Mesendoderm (in vitro differentiated cells): ENCODE measurements around the gene M1AP.

Source experiments
- DNase-seq: peaks from one replicate; pipeline ENCODE4 v3.0.0; 2013
- H2AK5ac ChIP-seq: 2 replicates; pipeline ENCODE4 v1.6.1; 2013; ENCODE audit warnings: low read length, inconsistent platforms
- H2BK120ac ChIP-seq: 2 replicates; pipeline ENCODE4 v1.6.1; 2013; ENCODE audit warnings: low read depth, mild to moderate bottlenecking, low read length, moderate library complexity, mixed read lengths
- H2BK15ac ChIP-seq: replicated peaks from 2 replicates; pipeline ENCODE4 v1.6.1; 2013; ENCODE audit warnings: low read depth, mild to moderate bottlenecking, moderate library complexity
- H2BK5ac ChIP-seq: 2 replicates; pipeline ENCODE4 v1.6.1; 2013; ENCODE audit warnings: low read length, inconsistent platforms
- H3K18ac ChIP-seq: 2 replicates; pipeline ENCODE4 v1.6.1; 2013; ENCODE audit warnings: mild to moderate bottlenecking, low read length, mixed read lengths
- H3K23ac ChIP-seq: one replicate; pipeline ENCODE4 v1.6.1; 2013; ENCODE audit warnings: low read length
- H3K27ac ChIP-seq: 2 replicates; pipeline ENCODE4 v1.5.1; 2013; ENCODE audit warnings: low read depth, mild to moderate bottlenecking, inconsistent platforms, low read length, moderate library complexity
- H3K27me3 ChIP-seq: 2 replicates; pipeline ENCODE4 v1.6.1; 2013; ENCODE audit warnings: low read length, control low read depth, mild to moderate bottlenecking, inconsistent platforms; ENCODE audit not compliant: insufficient read depth, poor library complexity
- H3K36me3 ChIP-seq: 2 replicates; pipeline ENCODE4 v1.6.1; 2013; ENCODE audit warnings: low read length, inconsistent platforms; ENCODE audit not compliant: control insufficient read depth, insufficient read depth
- H3K4ac ChIP-seq: one replicate; pipeline ENCODE4 v1.6.1; 2013; ENCODE audit warnings: low read depth, mild to moderate bottlenecking, low read length, moderate library complexity
- H3K4me1 ChIP-seq: 2 replicates; pipeline ENCODE4 v1.6.1; 2013; ENCODE audit warnings: low read depth, low read length, inconsistent platforms; ENCODE audit not compliant: control insufficient read depth
- H3K4me2 ChIP-seq: 2 replicates; pipeline ENCODE4 v1.6.1; 2013; ENCODE audit warnings: low read length
- H3K4me3 ChIP-seq: 2 replicates; pipeline ENCODE4 v1.5.1; 2013; ENCODE audit warnings: mild to moderate bottlenecking, low read length
- H3K56ac ChIP-seq: one replicate; pipeline ENCODE4 v1.6.1; 2013; ENCODE audit warnings: low read length
- H3K79me1 ChIP-seq: 2 replicates; pipeline ENCODE4 v1.6.1; 2013; ENCODE audit warnings: low read length, inconsistent platforms
- H3K79me2 ChIP-seq: 2 replicates; pipeline ENCODE4 v1.6.1; 2013; ENCODE audit warnings: mild to moderate bottlenecking, low read length; ENCODE audit not compliant: control insufficient read depth, insufficient read depth
- H3K9ac ChIP-seq: 2 replicates; pipeline ENCODE4 v1.6.1; 2013; ENCODE audit warnings: low read length, inconsistent platforms
- H4K5ac ChIP-seq: one replicate; pipeline ENCODE4 v1.6.1; 2013; ENCODE audit warnings: low read length
- H4K8ac ChIP-seq: one replicate; pipeline ENCODE4 v1.6.1; 2013; ENCODE audit warnings: low read depth, mild to moderate bottlenecking, control low read depth, low read length, moderate library complexity
- WGBS: extraction: QIAGEN DNeasy Blood & Tissue Kit; methylation state at CpG from one replicate; pipeline ENCODE4 v1.1.7; 2013; ENCODE audit warnings: low lambda C conversion rate, missing lambda C conversion rate; ENCODE audit not compliant: insufficient coverage; ENCODE audit errors: extremely low coverage; 5-methylcytosine and 5-hydroxymethylcytosine counted together

M1AP gene

GRCh38 chr2:74653589-74653984 lies 5.5 kb upstream of the M1AP start:
- Histone ChIP-seq H3K23ac (no peak overlapping the region), H3K18ac (no peak overlapping the region), H4K5ac (no peak overlapping the region), H3K56ac (peak overlapping the region; percentile 76), H4K8ac (peak overlapping the region; percentile 67), H3K36me3 (no peaks in the 10 kb centered on the region), H3K79me2 (no peaks in the 10 kb centered on the region), H3K9ac (peak overlapping the region; percentile 13), H2BK120ac (no peak overlapping the region), H2BK15ac (no peak overlapping the region), H3K4me2 (peak overlapping the region; percentile 39), H3K79me1 (no peaks in the 10 kb centered on the region), H2BK5ac (no peak overlapping the region), H3K27ac (no peak overlapping the region), H3K4me1 (no peaks in the 10 kb centered on the region), H3K4me3 (peak overlapping the region; percentile 20), H3K27me3 (peaks cover 12% of the 10 kb centered on the region), H2AK5ac (no peak overlapping the region), H3K4ac (no peak overlapping the region)
- WGBS: no CpG with 5 or more reads among the region's 15 CpGs
- no peak for DNase-seq

DNA sequence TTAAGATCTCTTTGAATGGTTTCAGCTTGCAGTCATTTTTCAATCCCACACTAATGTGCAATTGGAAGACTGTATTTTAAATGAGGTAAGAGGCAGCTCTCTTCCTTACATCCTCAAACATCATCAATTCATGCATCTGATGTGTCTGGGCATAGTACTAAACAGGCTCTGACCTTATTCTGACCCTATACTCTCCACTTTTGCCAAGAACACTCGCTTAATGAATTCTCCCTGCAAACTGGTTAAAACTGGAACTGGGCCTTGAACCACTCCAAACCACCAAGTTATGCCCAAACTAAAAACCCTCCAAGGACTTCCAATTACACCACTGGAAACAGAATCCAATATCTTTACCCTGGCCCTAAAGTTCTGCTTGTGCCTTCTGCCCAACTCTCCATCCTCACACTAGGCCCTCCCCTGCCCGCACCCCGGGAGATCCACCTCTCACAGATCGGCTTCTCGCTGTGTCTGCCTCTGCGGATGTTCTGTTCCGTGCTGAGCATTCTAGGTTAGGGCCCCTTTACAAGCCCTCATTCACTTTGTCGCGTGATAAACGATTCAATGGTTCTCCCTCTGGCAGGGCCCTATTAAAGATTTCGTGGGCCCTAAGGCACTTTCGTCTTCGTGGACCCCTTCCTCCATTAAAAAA lies 1.2 kb downstream of the M1AP start:
- Histone ChIP-seq H3K27me3 (no peaks in the 10 kb centered on the region), H3K79me1 (no peaks in the 10 kb centered on the region), H3K79me2 (no peaks in the 10 kb centered on the region), H3K4me1 (no peaks in the 10 kb centered on the region), H3K4me3 (no peak overlapping the region), H2AK5ac (no peak overlapping the region), H2BK15ac (no peak overlapping the region), H2BK5ac (no peak overlapping the region), H2BK120ac (no peak overlapping the region), H3K23ac (no peak overlapping the region), H3K56ac (no peak overlapping the region), H3K36me3 (no peaks in the 10 kb centered on the region), H3K18ac (no peak overlapping the region), H3K4me2 (no peak overlapping the region), H3K27ac (no peak overlapping the region), H3K4ac (no peak overlapping the region), H4K8ac (no peak overlapping the region), H4K5ac (no peak overlapping the region), H3K9ac (no peak overlapping the region)
- WGBS: no CpG with 5 or more reads among the region's 13 CpGs
- no peak for DNase-seq

- Histone ChIP-seq H3K27ac (no peak overlapping the region), H2BK15ac (no peak overlapping the region), H3K79me1 (no peaks in the 10 kb centered on the region), H2BK5ac (no peak overlapping the region), H2AK5ac (no peak overlapping the region), H3K23ac (no peak overlapping the region), H3K9ac (no peak overlapping the region), H2BK120ac (no peak overlapping the region), H4K8ac (no peak overlapping the region), H3K4me2 (no peak overlapping the region), H3K18ac (no peak overlapping the region), H3K27me3 (no peaks in the 10 kb centered on the region), H3K79me2 (no peaks in the 10 kb centered on the region), H3K56ac (no peak overlapping the region), H3K4me3 (no peak overlapping the region), H3K4ac (no peak overlapping the region), H3K4me1 (no peaks in the 10 kb centered on the region), H4K5ac (no peak overlapping the region), H3K36me3 (no peaks in the 10 kb centered on the region)
- peak; percentile 16 for DNase-seq
- no CpG with 5 or more reads among the region's 2 CpGs for WGBS
These were observed 1.9 kb downstream of the M1AP start for GRCh38 chr2:74646201-74646600.

DNA sequence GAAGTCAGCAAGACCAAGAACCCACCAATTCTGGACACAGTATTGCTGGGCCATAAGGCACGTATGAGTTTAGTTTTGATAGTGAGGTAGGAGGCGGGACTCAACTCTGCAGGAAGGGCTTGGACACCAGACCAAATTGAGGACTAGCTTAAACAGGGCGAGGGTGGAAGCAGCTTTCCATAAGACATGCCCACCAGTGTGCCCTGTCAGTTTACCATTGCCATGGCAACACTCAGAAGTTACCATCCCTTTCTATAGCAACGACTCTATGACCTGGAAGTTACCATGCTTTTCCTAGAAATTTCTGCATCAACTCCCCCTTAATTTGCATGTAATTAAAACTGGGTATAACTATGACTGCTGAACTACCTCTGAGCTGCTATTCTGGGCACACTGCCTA lies 2.8 kb downstream of the M1AP start:
- no CpG with 5 or more reads among the region's 4 CpGs for WGBS
- Histone ChIP-seq H3K79me1 (no peaks in the 10 kb centered on the region), H2BK5ac (no peak overlapping the region), H3K4ac (no peak overlapping the region), H2BK120ac (no peak overlapping the region), H3K27ac (no peak overlapping the region), H3K79me2 (no peaks in the 10 kb centered on the region), H2BK15ac (no peak overlapping the region), H3K36me3 (no peaks in the 10 kb centered on the region), H4K8ac (no peak overlapping the region), H3K18ac (no peak overlapping the region), H3K4me2 (no peak overlapping the region), H3K9ac (no peak overlapping the region), H3K4me1 (no peaks in the 10 kb centered on the region), H3K56ac (no peak overlapping the region), H3K23ac (no peak overlapping the region), H2AK5ac (no peak overlapping the region), H3K4me3 (no peak overlapping the region), H3K27me3 (no peaks in the 10 kb centered on the region), H4K5ac (no peak overlapping the region)
- no peak for DNase-seq

- no CpG with 5 or more reads among the region's 2 CpGs for WGBS
- Histone ChIP-seq H3K4me1 (no peaks in the 10 kb centered on the region), H3K9ac (no peak overlapping the region), H2BK15ac (no peak overlapping the region), H4K8ac (no peak overlapping the region), H3K4me3 (no peak overlapping the region), H3K79me2 (no peaks in the 10 kb centered on the region), H3K18ac (no peak overlapping the region), H3K4ac (no peak overlapping the region), H3K27ac (no peak overlapping the region), H4K5ac (no peak overlapping the region), H3K4me2 (no peak overlapping the region), H2AK5ac (no peak overlapping the region), H2BK120ac (no peak overlapping the region), H2BK5ac (no peak overlapping the region), H3K79me1 (no peaks in the 10 kb centered on the region), H3K27me3 (no peaks in the 10 kb centered on the region), H3K56ac (no peak overlapping the region), H3K23ac (no peak overlapping the region), H3K36me3 (no peaks in the 10 kb centered on the region)
- DNase-seq: no peak
These were observed 8.6 kb downstream of the M1AP start for GRCh38 chr2:74639550-74639949.

DNA sequence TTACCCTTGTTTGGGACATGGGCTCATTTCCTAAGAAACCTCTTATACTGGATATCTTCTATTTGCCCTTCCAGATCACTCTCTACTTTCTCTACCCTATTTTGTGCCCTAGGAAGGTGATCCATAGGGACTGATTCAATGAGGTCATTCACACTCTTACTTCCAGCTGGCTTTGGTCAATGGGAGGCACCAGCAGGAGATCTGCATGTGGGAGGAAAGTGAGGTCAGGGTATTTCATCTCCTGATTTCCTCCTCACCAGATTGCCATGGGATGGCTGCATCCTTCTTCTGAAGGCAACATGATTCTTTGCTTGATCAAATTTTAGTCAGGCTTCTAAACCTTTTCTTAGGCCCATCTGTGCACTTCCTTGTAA lies 15.2 kb downstream of the M1AP start:
- Histone ChIP-seq H4K5ac (no peak overlapping the region), H3K79me1 (no peaks in the 10 kb centered on the region), H3K27me3 (no peaks in the 10 kb centered on the region), H2AK5ac (no peak overlapping the region), H2BK15ac (peak overlapping the region; percentile 15), H3K9ac (no peak overlapping the region), H3K79me2 (no peaks in the 10 kb centered on the region), H3K4me1 (peaks cover 11% of the 10 kb centered on the region), H3K4ac (no peak overlapping the region), H3K56ac (peak overlapping the region; percentile 65), H2BK120ac (peak overlapping the region; percentile 39), H2BK5ac (no peak overlapping the region), H3K23ac (no peak overlapping the region), H3K4me3 (no peak overlapping the region), H3K36me3 (no peaks in the 10 kb centered on the region), H3K18ac (no peak overlapping the region), H3K4me2 (no peak overlapping the region), H3K27ac (no peak overlapping the region), H4K8ac (no peak overlapping the region)
- DNase-seq: peak; percentile 79
